HG02852 (cell line): ENCODE measurements around the gene DNAL4.
"Not testable (repeated sequence)": the region's sequence is repeated elsewhere in the genome, so short reads cannot be mapped to it uniquely, and the experiment has no call there.

Source experiments
- ATAC-seq: cut with Tn5 transposase; IDR thresholded peaks from one replicate; pipeline ENCODE4 v1.9.1; 2021; ENCODE audit warnings: mild to moderate bottlenecking, moderate library complexity; ENCODE audit not compliant: unreplicated experiment

Gene DNAL4

GRCh38 chr22:38828191-38828590, 34.2 kb upstream of the DNAL4 start:
- no peak for ATAC-seq

GRCh38 chr22:38827510-38827909, 33.6 kb upstream of the DNAL4 start:
- no peak for ATAC-seq

GRCh38 chr22:38826801-38827200, 32.9 kb upstream of the DNAL4 start:
- no peak for ATAC-seq

DNA sequence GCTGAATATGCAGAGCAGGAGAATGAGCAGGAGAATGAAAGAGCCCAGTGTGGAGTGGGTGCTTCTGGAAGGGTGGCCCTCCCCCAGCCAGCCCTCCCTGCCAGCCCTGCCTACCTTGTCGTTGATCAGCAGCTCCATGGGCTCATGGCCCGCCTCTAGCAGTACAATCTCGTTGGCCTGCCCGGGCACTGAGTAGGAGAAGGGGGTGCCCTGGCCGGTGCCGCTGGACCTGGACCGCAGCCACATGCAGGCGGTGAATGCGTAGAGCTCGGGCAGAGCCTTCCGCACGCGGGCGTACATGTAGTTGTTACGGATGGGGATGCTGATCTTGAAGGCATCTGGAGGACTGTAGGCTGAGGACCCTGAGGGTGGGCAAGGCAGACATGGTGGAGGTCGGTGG, 32.4 kb upstream of the DNAL4 start:
- no peak for ATAC-seq

DNA sequence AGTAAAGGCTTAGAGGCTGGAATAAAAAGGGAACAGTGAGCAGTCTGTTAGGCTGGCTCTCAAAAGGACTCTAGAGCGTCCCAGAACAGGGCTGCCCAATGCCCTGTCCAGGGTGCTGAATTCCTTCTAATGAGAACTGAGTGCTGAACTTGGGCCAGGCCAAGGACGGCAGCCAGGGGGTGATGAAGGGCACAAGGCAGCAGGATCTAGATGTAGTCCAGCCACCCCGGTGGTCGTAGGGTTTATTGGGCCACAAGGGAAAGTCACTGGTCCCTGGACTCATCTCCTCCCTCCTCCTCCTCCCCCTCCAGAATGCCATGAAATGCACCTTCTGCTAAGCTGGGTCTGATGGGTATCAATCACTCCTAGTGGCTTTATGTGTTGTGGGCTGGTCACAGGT, 30.6 kb upstream of the DNAL4 start:
- no peak for ATAC-seq

GRCh38 chr22:38823637-38824036, 29.7 kb upstream of the DNAL4 start:
- no peak for ATAC-seq

GRCh38 chr22:38823076-38823475, 29.1 kb upstream of the DNAL4 start:
- no peak for ATAC-seq

DNA sequence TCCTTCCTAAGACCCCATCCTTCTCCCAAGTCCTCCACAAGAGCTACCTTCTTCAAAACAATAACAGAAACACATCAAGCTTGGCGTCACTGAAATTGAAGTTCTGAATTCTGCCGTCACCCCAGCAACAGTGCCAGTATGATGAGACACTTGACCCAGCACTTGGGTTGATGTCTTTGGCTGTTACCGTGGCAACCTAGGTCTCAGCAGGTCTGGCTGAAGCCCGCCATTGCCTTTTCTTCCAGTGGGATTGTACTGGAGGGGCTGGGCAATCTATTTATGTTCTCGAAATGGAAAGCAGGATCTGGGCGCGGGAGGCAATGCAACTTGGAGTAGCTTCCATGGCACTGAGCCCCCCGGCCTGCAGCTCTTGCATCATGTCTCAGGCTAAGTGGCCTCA, 26.1 kb upstream of the DNAL4 start:
- ATAC-seq: no peak

GRCh38 chr22:38819387-38819940, 25.5 kb upstream of the DNAL4 start:
- no peak for ATAC-seq

GRCh38 chr22:38817196-38817595, 23.3 kb upstream of the DNAL4 start:
- no peak for ATAC-seq

- ATAC-seq: no peak
Observed at GRCh38 chr22:38815842-38816241, 21.9 kb upstream of the DNAL4 start.

DNA sequence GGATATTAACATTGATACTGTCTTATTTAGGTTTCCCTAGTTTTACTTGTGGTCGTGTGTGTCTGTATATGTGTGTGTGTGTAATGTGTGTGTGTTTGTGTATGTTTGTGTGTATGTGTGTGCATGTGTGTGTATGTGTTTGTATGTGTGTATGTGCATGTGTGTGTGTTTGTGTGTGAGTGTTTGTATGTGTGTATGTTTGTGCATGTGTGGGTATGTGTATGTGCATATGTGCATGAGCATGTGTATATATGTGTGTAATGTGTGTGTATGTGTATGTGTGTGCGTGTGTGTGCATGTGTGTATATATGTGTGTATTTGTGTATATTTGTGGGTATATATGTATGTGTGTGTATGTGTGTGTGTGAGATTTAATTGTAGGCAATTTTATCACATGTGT, 17.3 kb upstream of the DNAL4 start:
- no peak for ATAC-seq

DNA sequence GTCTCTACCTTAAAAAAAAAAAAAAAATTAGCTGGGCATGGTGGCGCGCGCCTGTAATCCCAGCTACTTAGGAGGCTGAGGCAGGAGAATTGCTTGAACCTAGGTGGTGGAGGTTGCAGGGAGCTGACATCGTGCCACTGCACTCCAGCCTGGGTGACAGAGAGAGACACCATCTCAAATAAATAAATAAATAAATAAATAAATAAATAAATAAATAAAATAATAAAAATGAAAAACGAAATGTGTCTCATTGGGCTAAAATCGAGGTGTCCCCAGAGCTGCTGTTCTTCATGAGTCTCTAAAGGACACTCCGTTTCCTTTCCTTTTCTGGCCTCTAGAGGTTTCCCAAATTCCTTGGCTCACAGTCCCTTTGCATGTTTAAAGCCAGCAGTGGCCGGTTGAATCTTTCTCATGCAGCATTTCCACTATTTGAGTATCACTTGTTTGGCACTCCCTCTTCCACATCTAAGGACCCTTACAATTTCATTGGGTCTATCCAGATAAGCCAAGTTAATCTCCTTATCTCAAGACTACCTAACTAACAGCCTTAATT, 11.2 kb upstream of the DNAL4 start:
- ATAC-seq: not testable (repeated sequence)

DNA sequence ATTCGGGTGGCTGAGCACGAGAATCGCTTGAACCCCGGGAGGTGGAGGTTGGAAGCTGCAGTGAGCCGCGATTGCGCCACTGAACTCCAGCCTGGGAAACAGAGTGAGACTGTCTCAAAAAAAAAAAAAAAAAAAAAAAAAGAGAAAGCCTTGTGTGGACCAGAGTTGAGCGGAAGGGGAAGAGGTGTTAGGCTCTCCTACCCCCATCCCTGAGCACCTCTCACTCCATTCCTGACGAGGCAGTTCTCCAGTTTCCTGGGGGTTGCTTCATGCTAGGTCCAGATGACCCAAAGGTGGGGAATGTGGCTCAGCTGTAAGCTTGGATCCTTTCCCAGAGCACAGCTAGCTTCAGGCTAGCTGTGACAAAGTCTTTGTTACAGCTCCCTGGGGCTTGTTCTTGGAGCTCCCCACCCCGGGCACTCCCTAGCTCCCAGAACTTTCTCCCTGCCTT, 8.8 kb upstream of the DNAL4 start:
- ATAC-seq: no peak

DNA sequence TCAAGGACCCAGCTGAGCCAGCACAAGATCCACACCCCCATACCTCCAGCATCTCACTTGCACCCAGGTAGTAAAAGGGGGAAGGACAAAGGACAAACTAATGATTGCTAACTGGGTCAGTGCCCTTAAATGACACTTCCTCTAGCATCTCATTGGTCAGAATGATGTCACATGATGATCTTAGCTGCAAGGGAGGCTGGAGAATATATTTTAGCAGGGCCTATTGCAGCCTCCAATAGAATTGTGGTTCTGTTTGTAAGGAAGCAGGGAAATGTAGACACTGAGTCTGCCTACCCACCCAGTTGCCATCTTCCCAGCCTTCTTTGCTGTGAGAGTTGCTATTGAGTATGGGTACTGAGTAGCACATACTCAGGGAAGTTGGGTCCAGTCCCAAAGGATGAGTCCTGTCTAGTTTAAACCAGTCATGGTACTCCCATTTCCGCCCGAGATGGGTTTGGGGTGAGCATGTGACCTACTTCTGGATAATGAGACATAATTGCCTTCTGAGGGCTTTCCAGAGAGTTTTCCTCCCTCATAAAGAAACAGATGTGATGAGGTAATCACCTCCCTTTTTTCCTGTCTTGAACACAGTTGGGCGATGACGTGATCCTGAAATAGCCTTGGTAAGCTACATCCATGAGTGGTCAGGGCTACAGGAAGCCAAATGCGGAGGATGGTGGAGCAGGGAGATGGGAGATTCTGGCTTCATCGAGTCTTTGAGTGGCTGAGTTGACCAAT, 5.5 kb upstream of the DNAL4 start:
- ATAC-seq: no peak

- no peak for ATAC-seq
Observed at GRCh38 chr22:38798496-38798895, 4.6 kb upstream of the DNAL4 start.

GRCh38 chr22:38796262-38796957, 2.5 kb upstream of the DNAL4 start:
- ATAC-seq: no peak

- ATAC-seq: no peak
Observed at GRCh38 chr22:38795569-38795968, 1.6 kb upstream of the DNAL4 start.

DNA sequence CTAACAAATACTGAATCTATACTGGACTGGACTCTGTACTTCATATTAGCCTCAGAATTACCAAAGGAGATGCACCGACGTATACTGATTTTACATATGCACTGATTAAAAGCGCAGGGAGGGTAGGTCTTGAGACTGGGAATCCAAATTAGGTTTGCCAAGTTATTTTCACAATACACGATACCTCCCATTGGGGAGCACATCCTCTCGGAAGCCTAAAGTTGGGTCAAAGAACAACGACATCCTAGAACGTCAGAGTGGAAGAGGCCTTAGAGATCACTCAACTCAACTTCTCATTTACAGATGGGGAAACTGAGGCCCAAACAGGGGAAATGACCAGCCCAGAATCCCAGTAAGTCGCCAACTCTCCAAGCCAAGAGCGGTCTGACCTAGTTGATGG, 626 bp downstream of the DNAL4 start:
- ATAC-seq: no peak

GRCh38 chr22:38792833-38793232, 1.1 kb downstream of the DNAL4 start:
- no peak for ATAC-seq

GRCh38 chr22:38789606-38790005, 4.3 kb downstream of the DNAL4 start:
- ATAC-seq: no peak

- no peak for ATAC-seq
Observed at GRCh38 chr22:38788846-38789245, 5.1 kb downstream of the DNAL4 start.
